ENCODE measurements around the gene PRH2. TPM values are rescaled to one million over a fixed set of nuclear protein-coding genes. Genes with fewer than 3 reads are reported as not detected.

The PRH2 gene
- total RNA-seq, 1 experiment from 2014 or later, result not detected

DNA sequence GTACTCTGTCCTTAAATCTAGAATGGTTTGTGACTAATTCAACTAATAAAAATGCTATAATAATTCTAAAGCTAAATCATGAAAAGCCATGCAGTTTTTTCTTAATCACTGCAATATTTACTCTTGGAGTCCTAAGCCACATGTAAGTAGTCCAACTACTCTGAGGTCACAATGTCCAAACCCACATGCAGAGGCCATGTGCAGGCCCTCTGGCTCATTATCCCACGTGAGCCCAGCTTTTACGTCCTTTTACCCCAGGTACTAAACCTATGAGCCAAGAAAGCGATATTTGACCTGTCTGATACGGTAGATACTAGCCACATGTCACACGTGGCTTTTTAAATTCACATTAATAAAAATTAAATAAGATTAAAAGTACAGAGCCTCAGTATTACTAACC is 32.2 kb upstream of the PRH2 start:
- no peak overlapping the region for H3K9ac ChIP-seq (ENCODE audit: low read length)
- no peak overlapping the region for H3K27ac ChIP-seq (ENCODE audit: low read depth, low read length)
- TF ChIP-seq SP1 (IDR thresholded peaks at IDR 0.05; ENCODE audit: low read depth) (no peak), POLR2A (IDR thresholded peaks at IDR 0.05; ENCODE audit: borderline replicate concordance, extremely low read depth, insufficient read depth, insufficient read length) (no peak), CEBPB (IDR thresholded peaks at IDR 0.05; ENCODE audit: low read depth) (no peak), POLR2AphosphoS5 (IDR thresholded peaks at IDR 0.05; ENCODE audit: low read depth, low read length) (no peak), TCF7L2 (IDR thresholded peaks at IDR 0.05; ENCODE audit: borderline replicate concordance, extremely low read depth, insufficient read depth, insufficient read length) (no peak), SIN3A (IDR thresholded peaks at IDR 0.05; ENCODE audit: low read depth) (no peak), EZH2phosphoT487 (IDR thresholded peaks at IDR 0.05; ENCODE audit: borderline replicate concordance) (no peak), FOSL1 (IDR thresholded peaks at IDR 0.05; ENCODE audit: low read depth) (no peak), YY1 (IDR thresholded peaks at IDR 0.05; ENCODE audit: extremely low read depth, insufficient replicate concordance, low read depth, low read length) (no peak), SRF (IDR thresholded peaks at IDR 0.05; ENCODE audit: low read depth) (no peak), REST (IDR thresholded peaks at IDR 0.05; ENCODE audit: low read depth) (no peak), ZNF274 (IDR thresholded peaks at IDR 0.05; ENCODE audit: low read depth, low read length) (no peak), EGR1 (IDR thresholded peaks at IDR 0.05; ENCODE audit: low read depth) (no peak), RAD21 (IDR thresholded peaks at IDR 0.05; ENCODE audit: low read depth) (no peak), ELF1 (IDR thresholded peaks at IDR 0.05; ENCODE audit: borderline replicate concordance, low read depth) (no peak), JUND (IDR thresholded peaks at IDR 0.05) (no peak)
- TF ChIP-seq, protein P1, sequence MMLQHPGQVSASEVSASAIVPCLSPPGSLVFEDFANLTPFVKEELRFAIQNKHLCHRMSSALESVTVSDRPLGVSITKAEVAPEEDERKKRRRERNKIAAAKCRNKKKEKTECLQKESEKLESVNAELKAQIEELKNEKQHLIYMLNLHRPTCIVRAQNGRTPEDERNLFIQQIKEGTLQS (IDR thresholded peaks at IDR 0.05), result no peak
- TF ChIP-seq, protein P2, sequence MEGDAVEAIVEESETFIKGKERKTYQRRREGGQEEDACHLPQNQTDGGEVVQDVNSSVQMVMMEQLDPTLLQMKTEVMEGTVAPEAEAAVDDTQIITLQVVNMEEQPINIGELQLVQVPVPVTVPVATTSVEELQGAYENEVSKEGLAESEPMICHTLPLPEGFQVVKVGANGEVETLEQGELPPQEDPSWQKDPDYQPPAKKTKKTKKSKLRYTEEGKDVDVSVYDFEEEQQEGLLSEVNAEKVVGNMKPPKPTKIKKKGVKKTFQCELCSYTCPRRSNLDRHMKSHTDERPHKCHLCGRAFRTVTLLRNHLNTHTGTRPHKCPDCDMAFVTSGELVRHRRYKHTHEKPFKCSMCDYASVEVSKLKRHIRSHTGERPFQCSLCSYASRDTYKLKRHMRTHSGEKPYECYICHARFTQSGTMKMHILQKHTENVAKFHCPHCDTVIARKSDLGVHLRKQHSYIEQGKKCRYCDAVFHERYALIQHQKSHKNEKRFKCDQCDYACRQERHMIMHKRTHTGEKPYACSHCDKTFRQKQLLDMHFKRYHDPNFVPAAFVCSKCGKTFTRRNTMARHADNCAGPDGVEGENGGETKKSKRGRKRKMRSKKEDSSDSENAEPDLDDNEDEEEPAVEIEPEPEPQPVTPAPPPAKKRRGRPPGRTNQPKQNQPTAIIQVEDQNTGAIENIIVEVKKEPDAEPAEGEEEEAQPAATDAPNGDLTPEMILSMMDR (IDR thresholded peaks at IDR 0.05 in 2 of 3, conservative IDR thresholded peaks at IDR 0.05 in 1 of 3; ENCODE audit: borderline replicate concordance in 1 of 3, insufficient read depth in 1 of 3, low read depth in 2 of 3, low read length in 2 of 3), result no peak
- H2AFZ ChIP-seq (ENCODE audit: low read depth, low read length, poor library complexity, severe bottlenecking), result no peak overlapping the region
- no peaks in the 10 kb centered on the region for H3K4me1 ChIP-seq (ENCODE audit: control insufficient read depth in 1 of 2, insufficient read depth in 2 of 2, low read length in 2 of 2)
- ATAC-seq (no peak), DNase-seq (ENCODE audit: low read depth, low spot score) (no peak)
- RAD21 ChIA-PET (ENCODE audit: low non-redundant PET in 1 of 2, low total read pairs in 2 of 2, uncharacterized antibody in 2 of 2, unreplicated experiment in 2 of 2), result no interaction called here
- H3K9me3 ChIP-seq (ENCODE audit: control insufficient read depth in 1 of 2, insufficient read depth in 1 of 2, low read depth in 1 of 2, low read length in 2 of 2), result no peaks in the 10 kb centered on the region
- no peak overlapping the region for H3K4me3 ChIP-seq (replicated peaks in 1 of 2; ENCODE audit: low read depth in 1 of 2, low read length in 2 of 2)
- no peaks in the 10 kb centered on the region for H3K27me3 ChIP-seq (ENCODE audit: insufficient read depth, low read length)
- no peaks in the 10 kb centered on the region for H3K36me3 ChIP-seq (ENCODE audit: control insufficient read depth in 1 of 2, insufficient read depth in 2 of 2, low read length in 2 of 2)
- no peaks in the 10 kb centered on the region for H3K9me2 ChIP-seq (ENCODE audit: insufficient read depth)
- BruUV-seq (replicated peaks), result no TSS peak
- intact Hi-C loops (cut with micrococcal nuclease), result no loop called here
- POLR2A ChIA-PET, result no interaction called here
- H3K79me2 ChIP-seq (ENCODE audit: insufficient read depth, low read length), result no peaks in the 10 kb centered on the region; the same call in 1 of the 2 replicates
- no peaks in the 10 kb centered on the region for H4K20me1 ChIP-seq (ENCODE audit: insufficient read depth)
- CTCF ChIA-PET, result no interaction called here
- H3K4me2 ChIP-seq (ENCODE audit: low read length), result no peak overlapping the region
